ENCODE data around the gene PRSS1. TPM values are rescaled to one million over a fixed set of nuclear protein-coding genes. Genes with fewer than 3 reads are reported as not detected.

The PRSS1 gene
- total RNA-seq, 2 experiments from 2014 or later = not detected

GRCh38 chr7:142717453-142717852, 31.8 kb upstream of the PRSS1 start:
- DNase-seq (peak in 10 of 14 experiments; percentile 2 to 63 (median 23)), ATAC-seq (ENCODE audit: poor library complexity) (peak; percentile 35)
- no peaks in the 10 kb centered on the region for H3K27me3 Mint-ChIP-seq
- peak overlapping the region; percentile 54 for H3K4me3 ChIP-seq (ENCODE audit: low read length)
- no peaks in the 10 kb centered on the region for H3K36me3 Mint-ChIP-seq (ENCODE audit: low read depth)
- H3K4me3 Mint-ChIP-seq = peak overlapping the region; percentile 54
- no peaks in the 10 kb centered on the region for H3K27me3 ChIP-seq (ENCODE audit: control insufficient read depth in 1 of 2, insufficient read depth in 2 of 2, low read length in 2 of 2)
- no peaks in the 10 kb centered on the region for H3K9me3 ChIP-seq (ENCODE audit: control insufficient read depth in 1 of 2, insufficient read depth in 1 of 2, low read length in 2 of 2)
- no peaks in the 10 kb centered on the region for H3K36me3 ChIP-seq (ENCODE audit: insufficient read depth, low read length)
- H3K4me1 ChIP-seq (ENCODE audit: insufficient read depth, low read length) = peaks cover 46% of the 10 kb centered on the region
- peaks cover 69% of the 10 kb centered on the region for H3K4me1 Mint-ChIP-seq (ENCODE audit: low read depth)
- CTCF ChIA-PET = no interaction called here
- POLR2A ChIA-PET = interaction anchor here (0.7 to 7.4 kb wide), 3 partner anchors 31 to 92 kb away, joined by 3 to 138 read pairs (median 54); no protein-coding TSS in a partner anchor
- intact Hi-C loops (cut with DNase I, micrococcal nuclease) = loop anchor here in 1 of 2 experiments (10.0 kb wide), 1 partner anchor 53 kb away; no protein-coding TSS in a partner anchor
- no peak for TF ChIP-seq CTCF (IDR thresholded peaks at IDR 0.05)
- no peak overlapping the region for H3K27ac ChIP-seq (ENCODE audit: low read depth in 1 of 2, low read length in 2 of 2)
- H3K27ac Mint-ChIP-seq = peak overlapping the region; percentile 80
- H3K9me3 Mint-ChIP-seq = no peaks in the 10 kb centered on the region

- no peak for TF ChIP-seq CTCF (IDR thresholded peaks at IDR 0.05)
- Mint-ChIP-seq H3K9me3 (no peaks in the 10 kb centered on the region), H3K27me3 (no peaks in the 10 kb centered on the region), H3K36me3 (ENCODE audit: low read depth) (no peaks in the 10 kb centered on the region), H3K4me3 (peak overlapping the region; percentile 56), H3K27ac (peak overlapping the region; percentile 80), H3K4me1 (ENCODE audit: low read depth) (peaks cover 65% of the 10 kb centered on the region)
- no peak for ATAC-seq (ENCODE audit: poor library complexity)
- peak overlapping the region; percentile 54 for H3K4me3 ChIP-seq (ENCODE audit: low read length)
- intact Hi-C loops (cut with DNase I, micrococcal nuclease) = loop anchor here in 1 of 2 experiments (10.0 kb wide), 1 partner anchor 54 kb away; no protein-coding TSS in a partner anchor
- ChIA-PET POLR2A (interaction anchor here (0.9 kb wide), 1 partner anchor 71 kb away, joined by 4 read pairs; no protein-coding TSS in a partner anchor), CTCF (no interaction called here)
- no peak overlapping the region for H3K27ac ChIP-seq (ENCODE audit: low read depth in 1 of 2, low read length in 2 of 2)
- no peaks in the 10 kb centered on the region for H3K9me3 ChIP-seq (ENCODE audit: control insufficient read depth in 1 of 2, insufficient read depth in 1 of 2, low read length in 2 of 2)
- H3K27me3 ChIP-seq (ENCODE audit: control insufficient read depth in 1 of 2, insufficient read depth in 2 of 2, low read length in 2 of 2) = no peaks in the 10 kb centered on the region
- H3K4me1 ChIP-seq (ENCODE audit: insufficient read depth, low read length) = peaks cover 49% of the 10 kb centered on the region
- H3K36me3 ChIP-seq (ENCODE audit: insufficient read depth, low read length) = no peaks in the 10 kb centered on the region
- DNase-seq = no peak
Observed at GRCh38 chr7:142718313-142718712, 31.0 kb upstream of the PRSS1 start.

- DNase-seq = peak in 3 of 14 experiments; percentile 6 to 58 (median 40)
- H3K4me3 ChIP-seq (ENCODE audit: low read length) = peak overlapping the region; percentile 54
- Mint-ChIP-seq H3K9me3 (no peaks in the 10 kb centered on the region), H3K4me3 (peak overlapping the region; percentile 82), H3K27ac (peak overlapping the region; percentile 74), H3K36me3 (ENCODE audit: low read depth) (no peaks in the 10 kb centered on the region), H3K27me3 (no peaks in the 10 kb centered on the region), H3K4me1 (ENCODE audit: low read depth) (peaks cover 47% of the 10 kb centered on the region)
- POLR2A ChIA-PET = interaction anchor here (1.4 to 1.6 kb wide), 2 partner anchors 77 to 88 kb away, joined by 8 to 12 read pairs; no protein-coding TSS in a partner anchor
- intact Hi-C loops (cut with DNase I, micrococcal nuclease) = no loop called here
- peaks cover 35% of the 10 kb centered on the region for H3K4me1 ChIP-seq (ENCODE audit: insufficient read depth, low read length)
- no peak for TF ChIP-seq CTCF (IDR thresholded peaks at IDR 0.05)
- CTCF ChIA-PET = no interaction called here
- ATAC-seq (ENCODE audit: poor library complexity) = peak; percentile 67
- H3K36me3 ChIP-seq (ENCODE audit: insufficient read depth, low read length) = no peaks in the 10 kb centered on the region
- no peaks in the 10 kb centered on the region for H3K9me3 ChIP-seq (ENCODE audit: control insufficient read depth in 1 of 2, insufficient read depth in 1 of 2, low read length in 2 of 2)
- peak overlapping the region in 1 of 2 donors; percentile 34 for H3K27ac ChIP-seq (ENCODE audit: low read depth in 1 of 2, low read length in 2 of 2)
- no peaks in the 10 kb centered on the region for H3K27me3 ChIP-seq (ENCODE audit: control insufficient read depth in 1 of 2, insufficient read depth in 2 of 2, low read length in 2 of 2)
Observed at GRCh38 chr7:142720172-142720773, 29.0 kb upstream of the PRSS1 start.

Data from CD4-positive, alpha-beta T cell (primary cell).